C4-2B (cell line): Measurements from ENCODE around the gene UBTD1.
"Not testable (repeated sequence)": the region's sequence is repeated elsewhere in the genome, so short reads cannot be mapped to it uniquely, and the experiment has no call there.

Source experiments
- CTCF ChIP-seq: fragments of 450-650 bp; conservative IDR thresholded peaks from 2 replicates; pipeline ENCODE4 v1.5.1; 2017; ENCODE audit warnings: mild to moderate bottlenecking
- ZFX ChIP-seq: fragments of 450-650 bp; IDR thresholded peaks from 2 replicates; pipeline ENCODE4 v1.6.1; 2017

- TF ChIP-seq CTCF, ZFX: not testable (repeated sequence)
Observed at GRCh38 chr10:97560731-97561381, 62.1 kb downstream of the UBTD1 start.
